NCI-H2171 treated with DMSO at 0.1 percent for 48 hours (cell line): ENCODE results near the gene TMPRSS7.
"Not testable (repeated sequence)": the region's sequence is repeated elsewhere in the genome, so short reads cannot be mapped to it uniquely, and the experiment has no call there.

Experiments used
- DNase-seq: peaks from one replicate; lab custom pipeline; 2025; lab: John Stamatoyannopoulos, UW

Gene TMPRSS7

GRCh38 chr3:112012205-112012992, 22.1 kb upstream of the TMPRSS7 start:
- DNase-seq: no peak

- peak; percentile 38 for DNase-seq
Observed at GRCh38 chr3:112013058-112013783, 21.3 kb upstream of the TMPRSS7 start.

DNA sequence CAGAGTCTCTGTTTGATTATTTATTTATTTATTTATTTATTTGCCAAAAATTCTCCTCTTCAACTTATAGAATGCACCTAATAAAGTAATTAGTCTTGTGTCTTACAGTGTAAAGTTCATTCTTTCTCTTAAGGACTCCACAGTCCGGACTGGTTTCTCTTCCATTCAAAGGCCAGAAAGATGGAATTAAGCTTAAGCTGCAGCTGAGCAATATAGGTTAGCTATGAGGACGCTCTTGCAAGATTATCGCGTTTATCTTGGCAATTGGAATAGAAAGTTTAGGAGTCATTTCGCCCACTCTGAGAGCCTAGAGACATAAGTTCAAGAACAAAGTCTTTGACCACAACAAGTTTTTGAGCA, 20.8 kb upstream of the TMPRSS7 start:
- no peak for DNase-seq

GRCh38 chr3:112017091-112017490, 17.4 kb upstream of the TMPRSS7 start:
- DNase-seq: no peak

GRCh38 chr3:112018712-112019111, 15.8 kb upstream of the TMPRSS7 start:
- no peak for DNase-seq

DNA sequence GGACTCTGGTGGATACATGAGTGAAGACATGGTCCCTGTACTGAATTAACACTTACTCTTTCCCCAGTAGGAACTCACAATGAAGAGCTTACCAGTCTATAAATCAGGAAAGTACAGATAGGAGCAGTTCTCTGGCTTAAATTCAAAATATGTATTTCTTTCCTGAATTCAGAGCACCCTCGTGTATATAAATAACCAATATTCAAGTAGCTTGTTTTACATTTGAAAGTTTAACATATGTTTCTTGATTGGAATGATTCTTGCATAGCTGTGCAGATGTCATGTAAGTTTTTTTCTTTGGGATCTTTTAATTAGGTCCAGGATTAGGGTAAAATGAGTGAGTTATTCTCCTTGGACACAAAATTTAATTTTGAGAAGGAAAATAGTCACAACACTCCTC, 14.8 kb upstream of the TMPRSS7 start:
- no peak for DNase-seq

GRCh38 chr3:112020674-112021085, 13.9 kb upstream of the TMPRSS7 start:
- no peak for DNase-seq

- no peak for DNase-seq
Observed at GRCh38 chr3:112027142-112027541, 7.4 kb upstream of the TMPRSS7 start.

DNA sequence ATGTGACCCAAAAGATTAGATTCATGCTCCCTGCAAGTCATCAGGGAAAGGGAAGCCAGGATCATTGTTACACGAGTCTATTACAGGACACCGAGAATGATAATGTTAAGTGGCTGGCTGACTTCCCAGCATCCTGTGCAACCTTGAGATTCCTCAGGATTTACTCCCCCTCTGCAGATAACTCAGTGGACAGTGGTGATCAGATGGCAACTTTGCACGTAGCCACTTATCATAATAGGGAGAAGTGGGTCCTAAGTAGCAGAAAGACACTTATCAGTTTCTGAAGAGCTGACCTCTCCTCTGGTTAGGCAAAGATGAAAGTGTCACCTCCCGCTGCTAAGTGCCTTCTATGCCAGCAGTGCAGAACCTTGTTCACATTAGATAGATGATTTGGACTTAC, 6.7 kb upstream of the TMPRSS7 start:
- no peak for DNase-seq

- DNase-seq: no peak
Observed at GRCh38 chr3:112030901-112031300, 3.6 kb upstream of the TMPRSS7 start.

- peak; percentile 88 for DNase-seq
Observed at GRCh38 chr3:112032098-112032731, 2.3 kb upstream of the TMPRSS7 start.

GRCh38 chr3:112035241-112035640, 705 bp downstream of the TMPRSS7 start:
- DNase-seq: no peak

DNA sequence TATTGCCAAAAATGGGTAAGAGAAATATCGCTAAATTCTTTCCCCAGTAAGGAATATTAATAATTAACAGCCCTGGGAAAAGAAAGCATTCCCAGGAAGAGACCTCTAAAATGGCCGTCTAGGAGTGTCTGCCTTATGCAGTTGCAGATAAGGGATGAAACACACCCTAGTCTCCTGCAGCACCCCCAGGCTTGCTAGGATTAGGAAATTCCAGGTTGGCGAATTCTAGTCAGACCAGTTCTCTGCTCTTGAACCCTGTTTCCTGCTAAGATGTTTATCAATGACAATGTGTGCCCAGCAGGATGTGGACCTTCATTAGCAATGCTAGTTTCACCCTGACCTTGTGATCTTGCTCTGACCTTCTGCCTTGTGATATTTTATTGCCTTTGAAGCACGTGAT, 2.7 kb downstream of the TMPRSS7 start:
- not testable (repeated sequence) for DNase-seq

GRCh38 chr3:112038863-112039262, 4.3 kb downstream of the TMPRSS7 start:
- DNase-seq: peak; percentile 29

DNA sequence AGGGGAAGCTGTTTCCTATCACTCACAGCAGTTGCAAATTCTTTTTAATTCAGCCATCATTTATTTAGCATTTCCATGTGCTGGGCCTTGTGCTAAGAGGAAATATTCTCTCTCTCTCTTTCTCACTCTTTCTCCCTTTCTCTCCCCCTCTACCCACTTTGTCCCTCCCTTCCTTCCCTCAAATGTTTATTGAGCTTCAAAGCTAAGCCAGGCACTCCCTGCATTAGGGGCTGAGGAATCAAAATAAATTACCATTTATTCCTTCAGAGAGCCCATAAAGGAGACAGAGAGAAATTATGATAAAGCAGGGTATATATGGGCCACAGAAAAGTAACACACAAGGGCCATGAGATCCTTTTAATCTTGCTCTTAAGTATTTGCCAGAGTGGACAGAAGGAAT, 6.8 kb downstream of the TMPRSS7 start:
- no peak for DNase-seq

GRCh38 chr3:112042842-112043280, 8.3 kb downstream of the TMPRSS7 start:
- DNase-seq: peak; percentile 71

DNA sequence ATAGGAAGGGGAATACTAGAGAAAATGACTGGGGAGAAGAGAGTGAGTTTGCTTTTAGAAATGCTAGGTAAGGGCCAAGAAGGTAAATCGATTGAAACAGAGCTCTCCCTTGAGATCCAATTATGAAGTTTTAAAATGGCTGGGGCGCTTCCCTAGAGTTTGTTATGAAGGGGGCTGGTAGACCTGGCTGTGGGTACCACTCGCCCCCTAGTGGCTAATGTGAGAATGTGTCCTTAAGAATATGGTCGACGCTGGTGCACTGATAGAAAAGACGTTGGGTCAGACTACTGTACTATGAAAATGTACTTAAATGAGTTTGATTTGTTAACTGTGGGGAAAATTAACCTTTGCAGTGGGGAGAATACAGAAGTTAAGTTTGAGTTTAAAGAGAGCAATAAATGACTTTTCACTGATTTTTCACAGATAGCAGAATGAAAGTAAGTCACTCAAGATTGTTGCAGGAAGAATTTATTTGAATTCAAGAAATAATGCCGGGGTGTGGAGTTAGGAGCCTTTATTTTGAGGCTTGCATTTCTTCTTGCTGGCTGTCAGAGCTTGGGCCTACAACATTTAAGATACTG, 9.2 kb downstream of the TMPRSS7 start:
- peak; percentile 100 for DNase-seq

DNA sequence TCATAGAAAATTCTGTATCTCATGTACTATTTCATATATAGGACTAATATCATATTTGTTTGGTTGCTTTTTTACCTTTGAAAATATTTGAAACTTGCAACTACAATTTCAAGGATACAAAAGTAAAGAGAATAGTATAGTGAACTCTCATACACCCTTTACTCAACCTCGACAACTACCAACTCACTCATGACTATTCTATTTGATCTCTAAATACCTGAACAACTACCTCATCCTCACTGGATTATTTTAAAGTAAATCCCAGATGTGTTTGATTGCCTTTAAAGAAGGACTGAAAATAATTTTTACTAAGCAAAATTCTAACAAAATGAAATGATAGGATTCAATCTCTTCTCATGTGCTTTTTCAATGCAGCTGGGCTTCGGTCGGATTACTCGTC, 12.1 kb downstream of the TMPRSS7 start:
- no peak for DNase-seq

- DNase-seq: no peak
Observed at GRCh38 chr3:112047264-112047663, 12.7 kb downstream of the TMPRSS7 start.

DNA sequence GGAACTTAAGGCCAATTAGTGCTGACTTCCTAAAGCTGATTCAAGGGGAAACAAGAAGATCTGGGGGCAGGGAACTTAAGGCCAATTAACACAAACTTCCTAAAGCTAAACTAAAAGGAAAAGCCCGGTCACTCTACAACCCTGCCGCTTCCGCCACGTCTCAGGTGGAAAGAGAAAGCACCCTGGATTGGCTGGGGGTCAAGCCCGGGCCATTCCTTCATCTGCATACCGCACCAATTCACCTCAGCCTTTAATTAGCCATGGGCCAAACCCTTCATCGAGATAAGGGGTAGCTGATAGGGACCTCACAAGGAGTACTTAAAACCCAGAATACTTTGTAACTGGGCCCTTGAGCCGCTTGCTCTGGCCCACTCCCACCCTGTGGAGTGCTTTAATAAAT, 14.4 kb downstream of the TMPRSS7 start:
- no peak for DNase-seq

- no peak for DNase-seq
Observed at GRCh38 chr3:112053229-112053628, 18.7 kb downstream of the TMPRSS7 start.

- no peak for DNase-seq
Observed at GRCh38 chr3:112056451-112056929, 22.0 kb downstream of the TMPRSS7 start.
